Loucy (cell line): ENCODE measurements around the gene TRPV6.

Experiments
- H2AFZ ChIP-seq: fragments of 200-600 bp; sonication (generic); 2 replicates; pipeline ENCODE4 v1.6.0; 2016; ENCODE audit warnings: antibody characterized with exemption, mild to moderate bottlenecking, low read length, moderate library complexity
- H3F3A ChIP-seq: fragments of 200-600 bp; 2 replicates; pipeline ENCODE4 v1.6.0; 2016; ENCODE audit warnings: antibody characterized with exemption, low read depth, mild to moderate bottlenecking
- H3K27me3 ChIP-seq: fragments of 200-600 bp; sonication (generic); 2 replicates; pipeline ENCODE4 v1.6.1; 2014; ENCODE audit warnings: low read length, mild to moderate bottlenecking; ENCODE audit not compliant: insufficient read depth, poor library complexity, severe bottlenecking
- H3K36me3 ChIP-seq: fragments of 200-600 bp; sonication (generic); 2 replicates; pipeline ENCODE4 v1.6.1; 2016; ENCODE audit warnings: low read length; ENCODE audit not compliant: insufficient read depth
- H3K4me1 ChIP-seq: fragments of 200-600 bp; sonication (generic); 2 replicates; pipeline ENCODE4 v1.5.1; 2014; ENCODE audit warnings: low read length, mild to moderate bottlenecking; ENCODE audit not compliant: insufficient read depth, poor library complexity, severe bottlenecking
- H3K4me2 ChIP-seq: fragments of 200-600 bp; sonication (generic); 2 replicates; pipeline ENCODE4 v1.6.0; 2014; ENCODE audit warnings: antibody characterized with exemption, low read length, low read depth, mild to moderate bottlenecking; ENCODE audit not compliant: poor library complexity, severe bottlenecking
- H3K4me3 ChIP-seq: fragments of 200-600 bp; sonication (generic); 2 replicates; pipeline ENCODE4 v1.5.1; 2014; ENCODE audit warnings: low read length, mild to moderate bottlenecking, mixed read lengths; ENCODE audit not compliant: poor library complexity, severe bottlenecking
- H3K79me2 ChIP-seq: fragments of 200-600 bp; sonication (generic); 2 replicates; pipeline ENCODE4 v1.6.1; 2014; ENCODE audit warnings: low read length; ENCODE audit not compliant: insufficient read depth
- H3K9ac ChIP-seq: fragments of 200-600 bp; sonication (generic); 2 replicates; pipeline ENCODE4 v1.6.0; 2014; ENCODE audit warnings: mild to moderate bottlenecking, low read depth, low read length, moderate library complexity; ENCODE audit not compliant: poor library complexity, severe bottlenecking
- H3K9me2 ChIP-seq: fragments of 200-600 bp; sonication (generic); replicated peaks from 2 replicates; pipeline ENCODE4 v1.6.1; 2016; ENCODE audit warnings: low read depth, low read length, mixed read lengths
- H3K9me3 ChIP-seq: fragments of 200-600 bp; sonication (generic); 2 replicates; pipeline ENCODE4 v1.6.1; 2014; ENCODE audit warnings: mild to moderate bottlenecking, antibody characterized with exemption, low read length, low read depth; ENCODE audit not compliant: insufficient read depth
- H4K20me1 ChIP-seq: fragments of 200-600 bp; sonication (generic); 2 replicates; pipeline ENCODE4 v1.6.0; 2014; ENCODE audit warnings: antibody characterized with exemption, low read length, mild to moderate bottlenecking; ENCODE audit not compliant: insufficient read depth, poor library complexity, severe bottlenecking
- CTCF ChIP-seq: fragments of 200-600 bp; sonication (generic); conservative IDR thresholded peaks from 2 replicates; pipeline ENCODE4 v1.5.1; 2014; ENCODE audit warnings: mild to moderate bottlenecking, antibody characterized with exemption, low read length
- EZH2phosphoT487 ChIP-seq: fragments of 200-600 bp; IDR thresholded peaks from 2 replicates; pipeline ENCODE4 v1.6.1; 2018; ENCODE audit warnings: antibody characterized with exemption, mild to moderate bottlenecking, moderate library complexity, borderline replicate concordance

The TRPV6 gene

GRCh38 chr7:142857625-142858024, 27.9 kb downstream of the TRPV6 start:
- Histone ChIP-seq H2AFZ (no peak overlapping the region), H3K9me2 (no peaks in the 10 kb centered on the region), H4K20me1 (peaks cover 6% of the 10 kb centered on the region), H3K4me3 (peak overlapping the region; percentile 91), H3K9me3 (no peaks in the 10 kb centered on the region), H3K9ac (peak overlapping the region; percentile 98), H3F3A (0 out of 2 replicates have a peak, but pooled peaks cover 3% of the 10 kb centered on the region), H3K27me3 (no peaks in the 10 kb centered on the region), H3K79me2 (peaks cover 60% of the 10 kb centered on the region), H3K36me3 (peaks cover 13% of the 10 kb centered on the region; the same call in 1 of the 2 replicates), H3K4me2 (peak overlapping the region; percentile 99), H3K4me1 (peaks cover 61% of the 10 kb centered on the region)
- TF ChIP-seq CTCF (no peak), EZH2phosphoT487 (no peak)

GRCh38 chr7:142856565-142857245, 28.8 kb downstream of the TRPV6 start:
- H3K9me2 ChIP-seq = no peaks in the 10 kb centered on the region
- peaks cover 53% of the 10 kb centered on the region for H3K4me1 ChIP-seq
- no peaks in the 10 kb centered on the region for H3K27me3 ChIP-seq
- H3K9me3 ChIP-seq = no peaks in the 10 kb centered on the region
- H3F3A ChIP-seq = 0 out of 2 replicates have a peak, but pooled peaks cover 3% of the 10 kb centered on the region
- H3K4me2 ChIP-seq = peak overlapping the region; percentile 99
- H3K79me2 ChIP-seq = peaks cover 58% of the 10 kb centered on the region
- H2AFZ ChIP-seq = no peak overlapping the region
- peak overlapping the region; percentile 91 for H3K4me3 ChIP-seq
- TF ChIP-seq CTCF = no peak
- TF ChIP-seq EZH2phosphoT487 = no peak
- peaks cover 6% of the 10 kb centered on the region; the same call in 1 of the 2 replicates for H3K36me3 ChIP-seq
- peak overlapping the region; percentile 98 for H3K9ac ChIP-seq
- peaks cover 6% of the 10 kb centered on the region for H4K20me1 ChIP-seq

GRCh38 chr7:142855756-142856564, 29.6 kb downstream of the TRPV6 start:
- H2AFZ ChIP-seq = peak overlapping the region; percentile 79; the same call in 1 of the 2 replicates
- H3K4me1 ChIP-seq = peaks cover 56% of the 10 kb centered on the region
- H4K20me1 ChIP-seq = peaks cover 6% of the 10 kb centered on the region
- H3K36me3 ChIP-seq = no peaks in the 10 kb centered on the region
- H3K9me2 ChIP-seq = no peaks in the 10 kb centered on the region
- no peaks in the 10 kb centered on the region for H3K9me3 ChIP-seq
- H3K4me2 ChIP-seq = peak overlapping the region; percentile 99
- no peaks in the 10 kb centered on the region for H3K27me3 ChIP-seq
- H3K9ac ChIP-seq = peak overlapping the region; percentile 98
- TF ChIP-seq EZH2phosphoT487 (no peak), CTCF (no peak)
- peaks cover 54% of the 10 kb centered on the region for H3K79me2 ChIP-seq
- 0 out of 2 replicates have a peak, but pooled peaks cover 3% of the 10 kb centered on the region for H3F3A ChIP-seq
- H3K4me3 ChIP-seq = peak overlapping the region; percentile 91
